ENCODE measurements around the gene LRP5. TPM values are rescaled to one million over a fixed set of nuclear protein-coding genes. Genes with fewer than 3 reads are reported as not detected.

The LRP5 gene
- total RNA-seq, 1 experiment from 2014 or later, result 55.2 TPM

- intact Hi-C loops (cut with micrococcal nuclease), result no loop called here
- Histone ChIP-seq H3K4me1 (ENCODE audit: control insufficient read depth in 1 of 2, insufficient read depth in 2 of 2, low read length in 2 of 2) (peaks cover 30 to 34% of the 10 kb centered on the region in 2 experiments), H3K9me3 (ENCODE audit: control insufficient read depth in 1 of 2, insufficient read depth in 1 of 2, low read depth in 1 of 2, low read length in 2 of 2) (no peaks in the 10 kb centered on the region), H3K4me3 (replicated peaks in 1 of 2; ENCODE audit: low read depth in 1 of 2, low read length in 2 of 2) (no peak overlapping the region), H3K9ac (ENCODE audit: low read length) (no peak overlapping the region), H3K79me2 (ENCODE audit: insufficient read depth, low read length) (peaks cover 47% of the 10 kb centered on the region), H3K27ac (ENCODE audit: low read depth, low read length) (no peak overlapping the region), H4K20me1 (ENCODE audit: insufficient read depth) (no peaks in the 10 kb centered on the region), H3K4me2 (ENCODE audit: low read length) (no peak overlapping the region), H3K9me2 (ENCODE audit: insufficient read depth) (no peaks in the 10 kb centered on the region), H2AFZ (ENCODE audit: low read depth, low read length, poor library complexity, severe bottlenecking) (no peak overlapping the region), H3K36me3 (ENCODE audit: control insufficient read depth in 1 of 2, insufficient read depth in 2 of 2, low read length in 2 of 2) (no peaks in the 10 kb centered on the region), H3K27me3 (ENCODE audit: insufficient read depth, low read length) (no peaks in the 10 kb centered on the region)
- no peak for TF ChIP-seq EGR1 (IDR thresholded peaks at IDR 0.05; ENCODE audit: low read depth)
- no peak for TF ChIP-seq SIN3A (IDR thresholded peaks at IDR 0.05; ENCODE audit: low read depth)
- TF ChIP-seq, protein P1, sequence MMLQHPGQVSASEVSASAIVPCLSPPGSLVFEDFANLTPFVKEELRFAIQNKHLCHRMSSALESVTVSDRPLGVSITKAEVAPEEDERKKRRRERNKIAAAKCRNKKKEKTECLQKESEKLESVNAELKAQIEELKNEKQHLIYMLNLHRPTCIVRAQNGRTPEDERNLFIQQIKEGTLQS (IDR thresholded peaks at IDR 0.05), result no peak
- no peak for TF ChIP-seq JUND (IDR thresholded peaks at IDR 0.05)
- no peak for TF ChIP-seq POLR2AphosphoS5 (IDR thresholded peaks at IDR 0.05; ENCODE audit: low read depth, low read length)
- no peak for TF ChIP-seq EZH2 (IDR thresholded peaks at IDR 0.05)
- no peak for TF ChIP-seq POLR2A (IDR thresholded peaks at IDR 0.05; ENCODE audit: borderline replicate concordance, extremely low read depth, insufficient read depth, insufficient read length)
- no peak for TF ChIP-seq ZNF274 (IDR thresholded peaks at IDR 0.05; ENCODE audit: low read depth, low read length)
- no TSS peak for BruUV-seq (replicated peaks)
- ChIA-PET POLR2A (no interaction called here), CTCF (no interaction called here), RAD21 (ENCODE audit: low non-redundant PET in 1 of 2, low total read pairs in 2 of 2, uncharacterized antibody in 2 of 2, unreplicated experiment in 2 of 2) (no interaction called here)
- no peak for ATAC-seq
- no peak for DNase-seq (ENCODE audit: low read depth, low spot score)
These were observed 34.0 kb downstream of the LRP5 start for GRCh38 chr11:68346462-68346790.

DNA sequence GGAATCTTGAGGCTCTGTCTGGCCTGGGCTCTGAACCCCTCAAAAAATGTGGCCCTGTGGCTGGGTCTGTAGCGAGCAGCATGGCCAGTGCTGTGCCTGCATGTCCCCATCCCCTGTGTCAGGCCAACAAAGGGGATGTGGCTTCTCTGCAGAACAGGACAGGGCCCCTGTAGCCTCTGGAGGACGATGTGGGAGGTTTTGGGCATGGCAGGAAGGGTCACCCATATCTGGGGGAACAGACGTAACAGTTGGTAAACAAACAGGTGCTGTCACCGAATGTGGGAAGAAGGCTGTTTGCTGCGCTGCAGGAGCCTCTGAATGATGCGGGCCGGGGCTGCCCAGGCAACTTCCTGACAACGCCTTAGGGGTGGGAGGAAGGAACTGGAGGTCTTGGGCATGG, 35.0 kb downstream of the LRP5 start:
- ChIA-PET RAD21 (ENCODE audit: low non-redundant PET in 1 of 2, low total read pairs in 2 of 2, uncharacterized antibody in 2 of 2, unreplicated experiment in 2 of 2) (no interaction called here), POLR2A (no interaction called here), CTCF (no interaction called here)
- ATAC-seq (no peak), DNase-seq (ENCODE audit: low read depth, low spot score) (no peak)
- Histone ChIP-seq H3K4me2 (ENCODE audit: low read length) (no peak overlapping the region), H4K20me1 (ENCODE audit: insufficient read depth) (no peaks in the 10 kb centered on the region), H3K4me3 (replicated peaks in 1 of 2; ENCODE audit: low read depth in 1 of 2, low read length in 2 of 2) (no peak overlapping the region), H3K36me3 (ENCODE audit: control insufficient read depth in 1 of 2, insufficient read depth in 2 of 2, low read length in 2 of 2) (no peaks in the 10 kb centered on the region), H3K9ac (ENCODE audit: low read length) (no peak overlapping the region), H3K27me3 (ENCODE audit: insufficient read depth, low read length) (no peaks in the 10 kb centered on the region), H3K9me2 (ENCODE audit: insufficient read depth) (no peaks in the 10 kb centered on the region), H2AFZ (ENCODE audit: low read depth, low read length, poor library complexity, severe bottlenecking) (no peak overlapping the region), H3K9me3 (ENCODE audit: control insufficient read depth in 1 of 2, insufficient read depth in 1 of 2, low read depth in 1 of 2, low read length in 2 of 2) (no peaks in the 10 kb centered on the region), H3K79me2 (ENCODE audit: insufficient read depth, low read length) (peaks cover 38% of the 10 kb centered on the region), H3K27ac (ENCODE audit: low read depth, low read length) (no peak overlapping the region), H3K4me1 (ENCODE audit: control insufficient read depth in 1 of 2, insufficient read depth in 2 of 2, low read length in 2 of 2) (peaks cover 29 to 30% of the 10 kb centered on the region in 2 experiments)
- intact Hi-C loops (cut with micrococcal nuclease), result no loop called here
- TF ChIP-seq ZFX (IDR thresholded peaks at IDR 0.05), result no peak
- TF ChIP-seq, protein P1 (IDR thresholded peaks at IDR 0.05), result no peak
- TF ChIP-seq ELF1 (IDR thresholded peaks at IDR 0.05; ENCODE audit: borderline replicate concordance, low read depth), result no peak
- BruUV-seq (replicated peaks), result no TSS peak

Measured in HCT116 (cell line).